Gastroesophageal sphincter (tissue), 4 donors: ENCODE measurements around the gene SLC35B4. TPM values are rescaled to one million over a fixed set of nuclear protein-coding genes. Genes with fewer than 3 reads are reported as not detected.

Experiments
- ATAC-seq: fragments of 150-250 bp; one replicate; pipeline ENCODE4 v1.9.1; 2016; ENCODE audit warnings: mild to moderate bottlenecking, moderate library complexity
- H3K27ac ChIP-seq, 4 donors: fragments of 200-600 bp; sonication (generic) in 3 of 4; 1 replicate in 3 of 4; 2 replicates in 1 of 4; pipeline ENCODE4 v1.5.1; 2016 to 2019
- H3K27me3 ChIP-seq: fragments of 200-600 bp; sonication (generic); one replicate; pipeline ENCODE4 v1.5.1; 2019
- H3K36me3 ChIP-seq, 2 donors: fragments of 200-600 bp; sonication (generic); one replicate each; pipeline ENCODE4 v1.5.1; 2019; ENCODE audit warnings: control low read depth in 1 of 2
- H3K4me1 ChIP-seq, 3 donors: fragments of 200-600 bp; sonication (generic); 1 replicate in 2 of 3; 2 replicates in 1 of 3; pipeline ENCODE4 v1.5.1; 2016 to 2019; ENCODE audit warnings: control low read depth in 2 of 3
- H3K4me3 ChIP-seq, 2 donors: fragments of 200-600 bp; sonication (generic); one replicate each; pipeline ENCODE4 v1.5.1; 2019; ENCODE audit warnings: mild to moderate bottlenecking in 1 of 2, moderate library complexity in 1 of 2
- H3K9me3 ChIP-seq, 3 donors: fragments of 200-600 bp; sonication (generic); one replicate each; pipeline ENCODE4 v1.5.1; 2017 to 2019; ENCODE audit warnings: control low read depth in 2 of 3
- EP300 ChIP-seq: sonication (generic); formaldehyde crosslinking; IDR thresholded peaks from one replicate; pipeline ENCODE4 v1.6.1; 2017; ENCODE audit warnings: antibody characterized with exemption, mild to moderate bottlenecking
- POLR2A ChIP-seq, 2 donors: fragments of 450-650 bp; IDR thresholded peaks; one replicate each; pipeline ENCODE4 v1.6.1; 2017; ENCODE audit warnings: antibody characterized with exemption in 2 of 2, mild to moderate bottlenecking in 2 of 2, moderate library complexity in 1 of 2
- POLR2AphosphoS5 ChIP-seq: sonication (generic); formaldehyde crosslinking; IDR thresholded peaks from one replicate; pipeline ENCODE4 v1.6.1; 2017; ENCODE audit warnings: antibody characterized with exemption
- WGBS, 2 donors: methylation state at CpG; one replicate each; pipeline ENCODE4 v1.1.5; 2018; ENCODE audit warnings: low coverage in 1 of 2; 5-methylcytosine and 5-hydroxymethylcytosine counted together
- total RNA-seq, 4 donors: library from RNA; depleted of rRNA; stranded (reverse); fragments of >200 nt; gene quantifications; one replicate each; pipeline ENCODE4 v1.1.0, GENCODE V29; 2016
- TF ChIP-seq, protein P1 (sequence below), 4 experiments: fragments of 200-600 bp in 2 of 4; fragments of 450-650 bp in 2 of 4; sonication (generic) in 1 of 4; IDR thresholded peaks; one replicate each; pipeline ENCODE4 v1.5.1; 2017 to 2019; ENCODE audit warnings: antibody characterized with exemption in 4 of 4, mild to moderate bottlenecking in 2 of 4, moderate library complexity in 2 of 4

SLC35B4 gene
- total RNA-seq, 4 donors from 2014 or later = 7.3 to 14.4 (median 10.7) TPM

- ATAC-seq = no peak
- Histone ChIP-seq H3K27ac (no peak overlapping the region), H3K9me3 (no peaks in the 10 kb centered on the region), H3K36me3 (no peaks in the 10 kb centered on the region), H3K4me1 (no peaks in the 10 kb centered on the region), H3K27me3 (no peaks in the 10 kb centered on the region), H3K4me3 (no peak overlapping the region)
- TF ChIP-seq, protein P1, sequence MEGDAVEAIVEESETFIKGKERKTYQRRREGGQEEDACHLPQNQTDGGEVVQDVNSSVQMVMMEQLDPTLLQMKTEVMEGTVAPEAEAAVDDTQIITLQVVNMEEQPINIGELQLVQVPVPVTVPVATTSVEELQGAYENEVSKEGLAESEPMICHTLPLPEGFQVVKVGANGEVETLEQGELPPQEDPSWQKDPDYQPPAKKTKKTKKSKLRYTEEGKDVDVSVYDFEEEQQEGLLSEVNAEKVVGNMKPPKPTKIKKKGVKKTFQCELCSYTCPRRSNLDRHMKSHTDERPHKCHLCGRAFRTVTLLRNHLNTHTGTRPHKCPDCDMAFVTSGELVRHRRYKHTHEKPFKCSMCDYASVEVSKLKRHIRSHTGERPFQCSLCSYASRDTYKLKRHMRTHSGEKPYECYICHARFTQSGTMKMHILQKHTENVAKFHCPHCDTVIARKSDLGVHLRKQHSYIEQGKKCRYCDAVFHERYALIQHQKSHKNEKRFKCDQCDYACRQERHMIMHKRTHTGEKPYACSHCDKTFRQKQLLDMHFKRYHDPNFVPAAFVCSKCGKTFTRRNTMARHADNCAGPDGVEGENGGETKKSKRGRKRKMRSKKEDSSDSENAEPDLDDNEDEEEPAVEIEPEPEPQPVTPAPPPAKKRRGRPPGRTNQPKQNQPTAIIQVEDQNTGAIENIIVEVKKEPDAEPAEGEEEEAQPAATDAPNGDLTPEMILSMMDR (IDR thresholded peaks at IDR 0.05) = no peak
- no peak for TF ChIP-seq POLR2AphosphoS5
- TF ChIP-seq EP300 = no peak
- no peak for TF ChIP-seq POLR2A (IDR thresholded peaks at IDR 0.05)
- 70 to 82% methylated on average over 2 to 3 of the region's 3 CpGs for WGBS, 2 donors
Measured at GRCh38 chr7:134248196-134248595, 68.5 kb downstream of the SLC35B4 start.

- TF ChIP-seq POLR2A (IDR thresholded peaks at IDR 0.05) (no peak), EP300 (no peak), POLR2AphosphoS5 (no peak)
- TF ChIP-seq, protein P1 (IDR thresholded peaks at IDR 0.05) = no peak
- no peak overlapping the region for H3K27ac ChIP-seq
- no peak overlapping the region for H3K4me3 ChIP-seq
- no peaks in the 10 kb centered on the region for H3K27me3 ChIP-seq
- peaks cover 0 to 5% (median 0%) of the 10 kb centered on the region in 3 donors for H3K9me3 ChIP-seq
- ATAC-seq = no peak
- no peaks in the 10 kb centered on the region for H3K36me3 ChIP-seq
- 64 to 72% methylated on average over 2 of the region's 2 CpGs for WGBS, 2 donors
- no peaks in the 10 kb centered on the region for H3K4me1 ChIP-seq
Measured at GRCh38 chr7:134246761-134247160, 70.0 kb downstream of the SLC35B4 start.

DNA sequence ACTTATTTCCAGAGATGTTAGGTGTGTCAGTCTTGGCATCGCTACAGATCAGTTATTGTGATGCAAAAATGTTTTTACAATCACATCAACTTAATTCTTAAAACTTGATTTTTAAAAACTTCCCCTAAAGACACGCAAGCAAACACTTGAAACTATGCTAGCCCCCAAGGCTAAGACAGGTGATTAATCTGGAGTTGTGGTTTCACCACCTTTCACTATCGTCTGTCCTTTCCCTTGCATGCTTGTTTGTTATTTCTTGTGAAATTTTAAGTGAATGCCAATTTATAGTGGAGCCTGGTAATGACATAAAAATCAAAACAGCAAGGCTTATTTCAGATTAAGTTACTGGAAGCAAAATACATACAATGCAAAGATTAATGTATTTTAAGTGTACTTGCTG, 70.4 kb downstream of the SLC35B4 start:
- Histone ChIP-seq H3K36me3 (no peaks in the 10 kb centered on the region), H3K27ac (no peak overlapping the region), H3K4me1 (no peaks in the 10 kb centered on the region), H3K27me3 (no peaks in the 10 kb centered on the region), H3K9me3 (peaks cover 0 to 5% (median 0%) of the 10 kb centered on the region in 3 donors), H3K4me3 (no peak overlapping the region)
- 27 to 31% methylated on average over 3 of the region's 3 CpGs for WGBS, 2 donors
- no peak for ATAC-seq
- TF ChIP-seq, protein P1 (IDR thresholded peaks at IDR 0.05) = no peak
- TF ChIP-seq EP300 = no peak
- no peak for TF ChIP-seq POLR2AphosphoS5
- TF ChIP-seq POLR2A (IDR thresholded peaks at IDR 0.05) = no peak

DNA sequence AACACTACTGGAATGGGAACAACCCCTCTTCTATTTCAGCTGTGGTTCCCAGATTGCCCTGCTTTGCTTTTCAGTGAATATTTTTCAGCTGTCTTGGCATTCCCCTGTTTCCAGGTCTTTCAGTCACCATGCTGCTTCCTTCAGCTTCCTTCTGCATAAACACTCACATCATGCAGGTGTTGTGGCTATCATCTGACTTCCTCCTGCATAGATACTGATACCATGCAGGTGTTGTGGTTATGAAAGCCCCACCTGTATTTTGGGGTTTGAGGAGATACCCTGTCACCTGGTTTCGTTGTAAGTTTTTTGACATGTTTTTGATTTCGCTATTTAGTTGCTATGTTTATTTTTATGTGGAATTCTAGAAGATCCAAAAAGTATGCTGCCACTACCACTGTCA, 71.5 kb downstream of the SLC35B4 start:
- Histone ChIP-seq H3K9me3 (peaks cover 0 to 15% (median 0%) of the 10 kb centered on the region in 3 donors), H3K27me3 (no peaks in the 10 kb centered on the region), H3K4me1 (no peaks in the 10 kb centered on the region), H3K36me3 (no peaks in the 10 kb centered on the region), H3K4me3 (no peak overlapping the region), H3K27ac (no peak overlapping the region)
- TF ChIP-seq, protein P1 (IDR thresholded peaks at IDR 0.05) = no peak
- no peak for TF ChIP-seq POLR2AphosphoS5
- TF ChIP-seq POLR2A (IDR thresholded peaks at IDR 0.05) = no peak
- TF ChIP-seq EP300 = no peak
- WGBS, 2 donors = 80 to 91% methylated on average over 1 to 2 of the region's 2 CpGs
- ATAC-seq = no peak

Other genes starting within 250 kb of the SLC35B4 start
- 1 to 10 TPM in 1 of 4 donors, under 1 TPM in 3; 0.07 to 1.0 (median 0.63) TPM for gene LRGUK, start 189.6 kb downstream of the SLC35B4 start, total RNA-seq
- gene AKR1B1, start 142.2 kb upstream of the SLC35B4 start, total RNA-seq = 10 to 100 TPM; 34.1 to 55.2 (median 41.1) TPM
- gene AKR1B10, start 210.6 kb upstream of the SLC35B4 start, total RNA-seq = 10 to 100 TPM in 1 of 4 donors, 1 to 10 TPM in 2, under 1 TPM in 1; 0.81 to 40.9 (median 3.7) TPM
- under 1 TPM in 1 of 4 donors, not detected in 3; 0.35 TPM for gene AKR1B15, start 232.2 kb upstream of the SLC35B4 start, total RNA-seq